ENCODE results near the gene GLI3.

- TF ChIP-seq CTCF (IDR thresholded peaks at IDR 0.05; ENCODE audit: borderline replicate concordance, extremely low read depth, low read length, poor library complexity, severe bottlenecking), result no peak
- no peak for TF ChIP-seq EZH2 (IDR thresholded peaks at IDR 0.05; ENCODE audit: borderline replicate concordance, low read depth, low read length, severe bottlenecking)
These were observed 321.1 kb downstream of the GLI3 start for GRCh38 chr7:41915871-41916270.

Measured in DND-41 (cell line).